Fibroblast of skin of abdomen (primary cell): ENCODE measurements around the gene TSPAN3.

Experiments used
- DNase-seq: peaks from one replicate; pipeline ENCODE4 v3.0.0-alpha.2; 2013

The TSPAN3 gene

DNA sequence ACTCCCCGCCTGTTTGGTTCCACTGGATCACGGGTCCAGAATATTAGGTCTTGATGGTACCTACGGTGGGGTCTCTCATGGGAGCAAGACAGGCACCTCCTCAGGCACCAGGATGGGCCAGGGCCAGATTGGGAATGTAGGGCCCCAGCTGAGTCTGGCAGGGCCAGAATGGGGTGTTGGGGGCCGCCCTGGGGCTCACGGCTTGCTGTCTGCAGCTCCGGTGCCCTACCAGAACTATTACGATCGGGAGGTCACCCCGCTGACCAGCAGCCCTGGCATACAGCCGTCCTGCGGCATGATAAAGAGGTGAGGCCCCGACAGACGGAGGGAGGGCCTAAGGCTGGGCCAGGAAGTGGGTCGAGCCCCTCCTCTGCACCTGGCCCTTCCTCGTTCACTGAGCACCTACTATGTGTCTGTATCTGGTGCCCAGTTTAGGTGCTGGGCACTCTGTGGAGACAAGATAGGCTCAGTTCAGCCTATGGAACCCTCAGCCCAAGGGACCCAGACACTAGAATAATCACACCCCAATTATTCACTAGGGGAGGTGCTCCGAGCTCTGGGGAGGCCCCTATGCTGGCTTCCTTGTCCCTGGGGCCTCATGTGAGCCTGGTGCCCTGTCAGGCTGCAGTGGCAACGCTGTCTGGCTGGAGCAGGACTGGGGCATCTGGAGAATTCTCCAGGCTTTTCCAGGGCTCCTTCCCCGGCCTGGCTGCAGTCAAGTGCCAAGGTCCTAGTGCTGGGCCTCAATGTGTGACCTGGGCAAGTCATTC is 38.1 kb downstream of the TSPAN3 start:
- no peak for DNase-seq

DNA sequence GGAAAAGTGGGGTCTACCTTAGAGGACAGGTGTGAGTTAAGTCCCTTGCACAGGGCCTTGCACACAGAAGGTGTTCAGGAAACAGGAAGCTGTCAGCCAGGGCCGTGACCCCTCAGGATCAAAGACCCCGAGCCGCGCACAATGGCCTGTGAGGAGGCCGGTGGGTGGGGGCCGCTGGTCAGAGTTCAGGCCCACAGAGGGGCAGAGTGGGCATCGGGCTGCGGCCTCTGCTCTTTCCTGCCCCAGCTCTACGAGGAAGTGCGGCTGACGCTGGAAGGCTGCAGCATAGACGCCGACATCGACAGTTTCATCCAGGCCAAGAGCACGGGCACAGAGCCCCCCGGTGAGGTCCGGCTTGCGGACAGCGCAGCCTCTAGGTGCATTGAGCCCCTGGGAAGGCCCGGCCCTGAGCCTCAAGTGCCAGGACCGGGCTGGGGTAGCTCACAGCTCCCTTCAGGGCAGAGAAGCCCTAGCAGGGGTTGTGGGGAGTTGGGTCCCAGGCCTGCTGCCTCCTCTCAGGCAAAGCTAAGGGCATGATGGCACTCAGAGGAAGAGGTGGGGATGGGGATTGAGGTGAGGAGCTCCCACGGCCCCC is 38.8 kb downstream of the TSPAN3 start:
- no peak for DNase-seq

DNA sequence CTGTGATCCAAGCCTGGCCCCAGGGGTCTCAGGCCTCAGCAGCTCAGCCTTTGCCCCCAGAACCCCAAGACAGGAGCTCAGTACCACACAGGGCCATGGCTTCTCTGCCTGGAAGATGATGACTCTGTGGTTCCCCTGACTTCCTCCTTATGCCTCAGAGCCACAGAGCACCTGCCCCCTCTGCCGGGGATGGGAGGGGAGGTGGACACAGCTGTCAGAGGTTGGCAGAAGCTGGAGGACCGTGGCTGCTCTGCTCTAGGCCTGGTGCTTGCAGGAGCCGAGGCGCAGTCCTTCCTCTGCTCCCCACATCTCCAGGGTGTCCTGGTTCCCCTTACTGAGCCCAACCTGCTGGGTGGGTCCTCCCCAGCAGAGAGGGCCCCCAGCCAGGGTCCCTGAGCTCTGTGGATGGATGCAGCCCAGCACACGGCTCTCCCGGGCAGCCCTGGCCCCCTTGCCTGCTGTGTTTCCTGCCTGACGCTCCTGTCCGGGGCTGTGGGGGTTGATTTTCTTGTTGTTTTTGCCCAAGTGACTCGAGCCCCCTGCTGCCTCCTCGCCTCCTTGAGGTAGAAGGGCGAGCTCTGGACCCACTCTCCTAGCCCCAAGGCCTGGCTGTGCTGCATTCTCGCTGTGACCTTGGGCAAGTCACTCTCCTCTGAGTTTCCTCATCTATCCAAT is 39.4 kb downstream of the TSPAN3 start:
- no peak for DNase-seq

DNA sequence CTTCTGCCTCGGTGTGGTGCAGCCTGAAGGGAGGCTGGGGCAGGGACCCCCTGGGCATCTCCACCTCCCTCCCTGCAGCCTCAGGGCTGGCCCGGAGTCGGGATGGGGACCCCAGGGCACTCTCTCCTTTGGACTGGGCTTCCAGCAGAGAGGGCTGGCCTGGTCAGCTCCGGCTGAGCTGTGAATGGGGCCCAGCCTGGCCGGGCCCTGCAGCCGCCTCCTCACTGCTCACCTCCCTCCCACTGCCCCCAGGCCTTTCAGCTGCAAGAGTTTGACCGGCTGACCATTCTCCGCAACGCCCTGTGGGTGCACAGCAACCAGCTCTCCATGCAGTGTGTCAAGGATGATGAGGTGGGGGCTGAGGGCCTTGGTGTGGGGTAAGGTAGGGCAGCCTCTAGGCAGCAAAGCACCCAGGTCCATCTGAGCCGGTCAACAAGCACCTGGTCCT is 40.0 kb downstream of the TSPAN3 start:
- no peak for DNase-seq

DNA sequence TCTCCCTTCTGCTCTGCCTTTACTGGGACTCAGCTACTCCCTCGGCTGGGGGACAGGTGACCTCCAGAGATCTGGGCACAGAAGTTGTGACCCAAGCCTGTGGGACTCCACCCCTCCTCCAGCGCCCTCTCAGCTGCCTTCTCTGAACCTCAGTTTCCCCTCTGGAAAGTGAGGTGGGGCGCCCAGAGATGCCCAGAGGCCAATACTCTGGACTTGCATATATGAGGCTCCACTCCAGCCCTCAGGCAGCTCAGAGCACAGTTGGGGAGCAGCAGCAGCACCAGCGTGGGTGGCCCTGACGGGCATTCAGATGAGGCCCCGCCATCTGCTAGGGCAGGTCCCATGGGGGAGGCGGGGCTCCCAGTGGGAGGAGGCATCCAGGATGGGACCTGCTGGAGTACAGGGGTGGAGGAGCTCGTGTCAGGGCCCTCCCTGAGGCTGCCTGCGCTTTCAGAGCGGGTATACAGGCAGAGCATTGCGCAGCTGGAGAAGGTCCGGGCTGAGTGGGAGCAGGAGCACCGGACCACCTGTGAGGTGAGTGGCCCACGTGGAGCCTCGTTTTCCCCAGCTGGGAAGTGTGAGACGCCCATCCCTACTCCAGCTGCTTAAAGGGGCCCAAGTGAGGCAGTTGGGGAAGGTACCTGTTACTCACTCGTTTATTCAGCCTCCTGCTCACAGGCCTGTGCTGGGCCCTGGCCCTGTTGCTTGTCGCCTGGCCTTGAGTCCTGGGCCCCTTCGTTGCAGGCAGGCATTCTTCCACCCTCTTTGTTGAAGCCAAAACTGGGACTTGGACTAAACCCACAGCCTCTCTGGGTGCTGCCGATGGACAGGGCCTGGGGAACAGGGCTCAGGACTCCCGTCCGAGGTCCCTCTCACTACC is 40.6 kb downstream of the TSPAN3 start:
- DNase-seq: no peak

DNA sequence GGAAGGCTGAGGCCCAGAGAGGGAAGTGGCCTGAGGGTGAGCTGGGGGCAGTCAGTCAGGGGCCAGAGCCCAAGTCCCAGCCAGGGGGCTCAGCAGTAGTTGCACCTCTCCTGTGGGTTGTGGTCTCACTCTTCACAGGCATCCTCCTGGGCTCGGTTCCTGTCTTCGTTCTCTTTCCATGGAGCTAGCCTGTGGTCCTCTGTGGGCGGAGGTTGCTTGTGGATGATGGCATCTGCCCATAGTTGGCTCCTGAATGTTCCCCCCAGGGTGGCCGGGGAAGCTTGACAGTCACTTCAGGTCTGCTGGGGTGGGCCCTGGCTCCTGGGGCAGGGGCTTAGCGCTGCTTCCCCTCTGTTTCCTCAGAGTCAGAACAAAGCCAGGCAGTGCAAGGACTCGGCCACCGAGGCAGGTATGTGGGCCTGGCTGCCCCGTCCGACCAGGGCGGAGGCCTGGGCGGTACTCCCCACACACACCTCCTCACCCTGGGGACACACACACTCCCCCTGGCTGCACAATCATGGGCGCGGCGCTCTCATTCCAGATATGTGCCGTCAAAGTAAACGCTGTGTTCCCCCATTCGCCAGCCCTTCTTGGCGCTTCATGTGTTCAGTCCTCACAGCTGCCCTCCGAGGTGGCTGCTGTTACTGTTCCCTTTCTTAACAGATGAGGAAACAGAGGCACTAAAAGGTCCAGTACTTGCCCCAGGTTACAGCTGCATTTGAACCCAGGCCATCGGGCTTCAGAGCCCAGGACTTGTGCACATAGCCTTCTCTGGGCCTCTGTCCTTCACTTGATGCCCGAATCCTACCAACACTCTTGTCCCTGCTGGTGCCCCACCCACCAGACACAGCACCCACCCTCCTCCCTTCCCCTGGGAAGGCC is 41.5 kb downstream of the TSPAN3 start:
- DNase-seq: no peak

DNA sequence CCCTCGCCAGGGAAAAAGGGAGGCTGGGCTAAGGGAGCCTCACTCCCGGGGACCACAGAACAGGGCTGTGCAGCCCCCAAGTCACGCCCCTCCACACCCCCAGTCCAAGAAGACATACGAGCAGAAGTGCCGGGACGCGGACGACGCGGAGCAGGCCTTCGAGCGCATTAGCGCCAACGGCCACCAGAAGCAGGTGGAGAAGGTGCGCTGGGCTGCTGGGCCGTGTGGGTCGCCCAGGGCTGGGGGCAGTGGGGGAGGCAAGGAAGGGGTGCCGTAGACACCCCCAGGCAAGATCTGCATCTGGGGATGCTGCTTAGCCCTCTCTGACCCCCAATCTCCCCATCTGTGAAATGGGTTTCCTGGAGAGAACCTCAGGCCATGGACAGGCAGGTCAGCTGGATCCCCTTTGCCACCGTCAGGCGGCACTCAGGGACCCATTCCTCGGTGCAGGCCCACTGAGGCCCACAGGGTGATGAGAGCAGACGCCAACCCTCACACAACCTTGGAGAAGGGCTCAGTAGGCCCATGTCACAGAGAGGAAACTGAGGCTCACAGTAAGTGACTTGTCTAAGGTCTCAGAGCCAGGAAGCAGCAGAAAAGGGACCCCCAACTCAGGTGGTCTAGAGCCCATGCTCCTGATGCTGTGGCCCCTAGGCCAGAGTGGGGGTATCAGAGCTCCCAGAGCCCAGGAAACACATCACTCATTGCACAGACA is 42.3 kb downstream of the TSPAN3 start:
- DNase-seq: no peak

DNA sequence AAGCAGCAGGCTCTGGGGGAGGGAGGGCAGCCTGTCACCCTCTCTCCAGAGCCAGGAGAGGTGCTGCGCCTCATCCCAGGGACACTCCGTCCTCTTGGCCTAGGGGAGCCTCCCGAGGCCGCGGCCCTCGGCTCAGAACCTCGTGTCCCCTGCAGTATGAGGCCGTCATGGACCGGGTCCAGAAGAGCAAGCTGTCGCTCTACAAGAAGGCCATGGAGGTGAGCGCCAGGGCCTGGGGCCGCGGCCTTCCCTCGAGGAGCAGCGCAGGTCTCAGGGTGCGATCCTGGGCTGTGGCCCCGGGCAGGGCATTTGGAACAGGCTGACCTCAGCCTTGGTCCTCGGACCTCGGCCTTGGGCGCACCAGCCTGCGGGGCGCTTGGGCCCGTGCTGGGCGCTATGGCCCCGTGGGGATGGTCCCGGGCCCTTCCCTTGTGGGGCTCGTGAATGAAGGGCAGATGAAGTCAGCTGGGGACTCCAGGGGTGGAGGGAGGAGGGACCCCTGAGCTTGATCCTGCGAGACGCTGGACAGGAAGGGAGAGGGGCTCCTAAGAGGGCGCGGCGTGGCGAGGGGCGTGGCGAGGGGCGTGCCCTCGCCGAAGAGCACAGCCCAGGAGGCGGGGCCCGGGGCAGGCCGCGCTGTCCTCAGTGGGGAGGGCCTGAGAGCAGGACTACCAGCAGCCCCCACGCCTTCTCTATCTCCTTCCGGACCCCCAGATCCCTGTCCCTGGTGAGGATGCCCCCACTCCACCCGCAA is 43.0 kb downstream of the TSPAN3 start:
- DNase-seq: no peak

DNA sequence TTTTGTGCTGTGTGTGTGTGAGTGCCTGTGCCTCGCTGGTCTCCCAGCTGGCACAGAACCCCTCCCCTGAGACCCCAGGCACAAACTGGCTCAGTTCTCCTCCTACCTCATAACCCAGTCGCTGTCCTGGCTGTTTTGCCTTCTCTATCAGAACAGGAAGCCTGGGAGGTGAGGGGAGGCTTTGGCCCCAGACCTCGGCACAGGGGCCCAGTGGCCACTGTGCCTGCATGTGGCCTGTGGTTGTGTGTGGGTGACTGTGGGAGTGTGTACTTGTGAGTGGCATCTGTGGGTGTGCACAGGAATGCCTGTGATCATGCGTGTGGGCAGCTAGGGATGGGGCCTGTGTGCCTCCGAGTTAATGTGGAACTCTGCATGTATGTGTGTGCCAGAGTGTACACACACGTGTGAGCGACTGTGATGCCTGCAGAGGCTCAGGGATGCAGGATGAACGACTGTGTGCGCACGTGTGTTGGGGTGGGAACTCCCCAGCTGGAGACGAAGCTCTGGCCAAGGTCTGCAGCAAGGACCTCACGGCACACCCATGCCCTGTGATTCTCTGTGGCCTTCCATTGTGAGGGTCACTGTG is 43.7 kb downstream of the TSPAN3 start:
- DNase-seq: no peak

DNA sequence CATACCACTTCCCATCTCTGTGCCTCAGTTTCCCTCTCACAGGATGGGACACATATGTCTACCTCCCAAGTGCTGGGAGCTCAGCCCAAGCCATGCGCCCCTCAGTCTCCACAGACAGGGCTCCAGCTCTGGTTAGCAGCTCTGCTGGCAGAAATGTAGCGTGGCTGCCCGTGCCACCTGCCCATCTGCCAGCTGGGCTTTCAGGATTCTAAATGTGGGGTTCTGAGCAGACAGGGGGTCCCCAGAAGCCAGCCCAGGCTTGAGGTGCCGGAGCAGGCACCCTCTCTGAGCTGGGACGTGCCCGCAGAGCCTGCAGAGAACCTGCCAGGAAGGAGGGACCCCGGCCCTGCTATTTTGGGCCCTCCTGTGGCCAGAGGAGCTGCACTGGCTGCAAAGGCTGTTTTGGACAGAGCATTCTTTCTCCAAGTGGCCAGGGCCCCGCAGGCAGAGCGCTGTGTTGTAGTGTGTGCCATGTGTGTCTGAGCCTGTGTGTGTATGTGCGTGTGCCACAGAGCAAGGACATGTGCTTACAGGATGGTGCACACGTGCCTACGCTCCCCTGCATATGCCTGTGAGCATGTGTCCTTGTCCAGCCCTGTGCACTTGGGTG is 44.3 kb downstream of the TSPAN3 start:
- DNase-seq: no peak

DNA sequence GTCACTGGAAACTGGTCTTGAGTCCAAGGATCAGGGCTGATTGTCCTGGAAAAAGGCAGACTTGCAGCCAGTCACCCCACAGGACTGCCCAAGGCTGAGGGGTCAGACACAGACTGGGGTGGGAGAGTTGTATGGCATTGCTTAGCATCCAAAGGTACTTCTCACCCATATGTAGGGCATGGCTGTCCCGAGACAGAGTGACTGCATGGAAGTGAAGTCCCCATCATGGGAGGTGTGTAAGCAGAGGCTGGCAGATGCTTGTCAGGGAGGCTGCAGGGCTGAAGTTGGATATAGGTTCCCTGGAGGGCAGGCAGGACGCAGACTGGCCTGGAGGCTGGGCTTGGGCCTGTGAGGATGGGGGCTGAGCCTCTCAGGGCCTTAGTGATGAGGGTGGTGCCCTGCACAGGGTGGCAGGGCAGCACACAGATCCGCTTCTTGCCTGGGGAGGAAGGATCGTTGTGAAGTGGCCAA is 44.9 kb downstream of the TSPAN3 start:
- no peak for DNase-seq

DNA sequence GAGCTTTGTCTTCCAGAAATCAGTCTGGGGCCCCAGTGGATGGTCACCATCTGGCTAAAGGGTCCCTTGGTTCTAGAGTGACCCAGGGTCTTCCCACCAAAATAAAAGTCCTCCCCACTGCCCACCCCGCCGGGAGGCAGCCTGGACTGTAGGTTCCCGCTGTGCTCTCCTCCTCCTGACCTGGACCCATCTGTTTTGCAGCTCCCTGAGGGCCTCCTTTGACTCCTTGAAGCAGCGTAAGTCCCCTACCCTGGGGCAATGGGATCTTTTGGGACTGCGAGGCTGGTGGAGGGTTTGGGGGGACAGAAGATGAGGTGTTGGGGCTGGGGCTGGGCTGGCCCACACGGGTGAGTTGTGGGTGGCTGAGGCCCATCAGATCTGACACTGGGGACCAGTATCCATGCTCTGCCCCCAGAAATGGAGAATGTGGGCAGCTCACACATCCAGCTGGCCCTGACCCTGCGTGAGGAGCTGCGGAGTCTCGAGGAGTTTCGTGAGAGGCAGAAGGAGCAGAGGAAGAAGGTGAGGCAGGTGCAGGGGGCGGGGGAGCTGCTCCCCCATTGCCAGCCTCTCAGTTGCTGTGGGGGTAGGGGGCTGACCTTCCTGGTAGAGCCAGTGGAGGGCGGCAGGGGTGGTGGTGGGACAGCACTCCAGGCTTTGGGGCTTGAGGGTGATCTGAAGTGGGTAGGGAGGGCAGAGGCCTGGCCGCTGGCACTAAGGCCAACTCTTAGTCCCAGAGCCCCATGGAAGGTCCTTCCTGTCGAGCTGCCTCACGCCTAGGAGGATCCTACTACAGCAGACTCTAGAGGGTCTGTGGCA is 45.6 kb downstream of the TSPAN3 start:
- no peak for DNase-seq

DNA sequence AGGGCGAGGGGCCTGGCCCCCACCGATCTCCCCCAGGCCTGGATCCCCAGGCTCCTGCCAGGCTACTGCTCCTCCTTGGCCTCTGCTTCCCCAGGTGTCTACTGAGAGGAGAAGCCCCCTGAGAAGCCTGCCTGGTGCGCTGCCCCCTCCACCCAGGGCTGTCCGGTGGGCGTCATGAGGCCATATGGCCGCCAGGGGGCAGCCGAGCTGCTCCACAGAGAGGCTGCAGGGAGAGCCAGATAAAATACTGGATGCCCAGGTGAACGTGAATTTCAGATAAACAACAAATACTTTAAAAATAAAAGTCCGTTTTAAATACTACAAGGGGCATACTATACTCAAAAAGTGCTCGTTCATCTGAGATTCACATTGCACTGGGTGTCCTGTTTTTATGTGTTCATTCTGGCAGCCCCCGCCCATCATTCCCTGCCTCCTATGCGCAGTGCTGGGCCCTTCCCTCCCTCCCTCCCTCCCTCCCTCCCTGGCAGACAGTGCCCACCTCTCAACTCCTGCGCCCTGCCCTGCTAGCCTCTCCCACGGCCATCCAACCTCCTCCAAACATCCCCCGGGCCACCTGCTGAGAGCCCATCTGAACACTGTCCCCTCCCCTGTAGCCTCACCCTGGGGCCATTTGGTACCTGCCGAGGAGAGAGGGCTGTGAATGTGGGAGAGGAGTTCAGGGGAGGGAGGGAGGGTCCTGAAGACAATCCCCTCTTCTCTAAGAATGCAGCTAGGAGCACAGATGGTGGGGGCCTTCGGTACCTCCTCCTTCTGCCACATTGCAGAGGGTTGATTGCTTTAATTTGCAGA is 46.4 kb downstream of the TSPAN3 start:
- DNase-seq: peak; percentile 42

DNA sequence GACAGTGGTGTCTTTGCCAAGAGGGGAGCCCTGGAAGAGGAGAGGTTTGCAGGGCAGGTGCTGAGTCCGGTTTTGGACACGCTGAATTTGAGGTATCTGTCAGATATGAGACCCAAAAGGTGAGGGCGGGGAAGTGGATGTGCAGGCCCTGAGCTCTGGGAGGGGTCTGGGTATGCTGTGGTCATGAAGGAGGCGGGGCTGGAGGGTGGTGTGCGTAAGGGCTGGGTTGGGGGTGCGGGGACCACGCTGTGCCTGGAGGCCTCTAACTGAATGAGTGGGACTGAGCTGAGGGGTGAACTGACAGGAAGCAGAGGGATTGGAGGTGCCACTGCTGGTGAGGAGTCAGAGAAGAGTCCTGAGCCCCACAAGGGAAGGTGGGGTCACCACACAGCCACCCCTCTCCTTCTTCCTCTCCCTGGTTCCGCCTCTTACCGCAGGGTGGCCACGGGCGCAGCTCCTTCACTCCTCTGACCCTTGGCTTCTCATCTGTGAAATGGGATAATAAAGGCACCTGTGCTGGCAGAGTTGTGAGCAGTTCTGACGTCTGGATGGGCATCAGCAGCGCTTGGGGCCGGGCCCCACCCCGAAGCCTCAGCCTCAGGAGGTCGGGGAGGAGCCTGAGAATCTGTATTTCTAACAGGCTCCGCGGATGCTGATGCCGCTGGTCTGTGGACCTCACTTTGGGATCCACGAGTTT is 47.2 kb downstream of the TSPAN3 start:
- DNase-seq: no peak

DNA sequence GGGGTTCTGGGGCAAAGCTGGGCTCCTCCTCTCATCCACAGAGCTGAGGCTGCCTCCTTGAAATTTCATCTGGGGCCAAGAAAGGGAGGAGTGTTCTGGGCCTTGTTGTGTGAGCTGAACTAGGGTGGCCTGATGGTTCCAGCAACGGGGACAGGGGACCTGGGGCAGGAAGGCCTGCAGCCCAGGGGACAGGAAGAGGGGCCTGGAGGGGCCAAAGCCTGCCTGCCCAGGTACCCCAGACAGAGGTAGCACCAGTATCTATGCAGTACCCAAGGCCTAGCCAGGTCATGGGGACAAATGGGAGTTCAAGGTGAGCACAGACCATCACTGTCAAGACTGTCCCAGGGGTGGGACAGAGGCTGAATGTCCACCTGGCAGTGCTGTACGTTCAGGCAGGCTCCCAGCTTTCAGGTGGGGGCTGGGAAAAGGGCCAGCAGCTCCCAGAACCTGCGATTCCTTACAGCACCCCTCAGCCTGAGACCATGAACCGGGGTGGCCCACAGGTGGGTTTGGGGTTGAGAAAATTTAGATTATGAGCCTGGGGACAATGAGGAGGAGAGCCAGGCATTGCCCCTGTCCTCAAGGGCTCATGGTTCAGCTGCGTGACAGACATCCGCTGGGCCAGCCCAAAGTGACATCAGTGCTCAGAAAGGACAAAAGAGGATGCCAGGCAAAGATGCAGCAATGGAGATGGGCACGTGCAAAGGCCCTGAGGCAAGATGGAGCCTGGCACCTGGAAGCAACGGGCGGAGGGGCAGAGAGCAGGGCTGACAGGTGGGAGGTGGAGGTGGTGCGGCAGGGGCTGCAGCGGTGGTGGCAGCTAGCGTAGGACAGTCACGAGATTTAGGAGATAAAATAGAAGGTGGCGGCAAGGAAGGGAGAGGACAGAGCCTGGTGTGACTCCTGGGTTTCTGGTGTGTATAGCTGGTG is 48.0 kb downstream of the TSPAN3 start:
- DNase-seq: no peak
